Suppressor macrophage treated with lipopolysaccharide for 1 hour (primary cell): ENCODE data around the gene MS4A5.
"Not testable (repeated sequence)": the region's sequence is repeated elsewhere in the genome, so short reads cannot be mapped to it uniquely, and the experiment has no call there.

Source experiments
- DNase-seq, 3 donors: peaks; one replicate each; pipeline ENCODE4 v3.0.0-alpha.2; 2020 to 2022

The MS4A5 gene, protein sequence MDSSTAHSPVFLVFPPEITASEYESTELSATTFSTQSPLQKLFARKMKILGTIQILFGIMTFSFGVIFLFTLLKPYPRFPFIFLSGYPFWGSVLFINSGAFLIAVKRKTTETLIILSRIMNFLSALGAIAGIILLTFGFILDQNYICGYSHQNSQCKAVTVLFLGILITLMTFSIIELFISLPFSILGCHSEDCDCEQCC

DNA sequence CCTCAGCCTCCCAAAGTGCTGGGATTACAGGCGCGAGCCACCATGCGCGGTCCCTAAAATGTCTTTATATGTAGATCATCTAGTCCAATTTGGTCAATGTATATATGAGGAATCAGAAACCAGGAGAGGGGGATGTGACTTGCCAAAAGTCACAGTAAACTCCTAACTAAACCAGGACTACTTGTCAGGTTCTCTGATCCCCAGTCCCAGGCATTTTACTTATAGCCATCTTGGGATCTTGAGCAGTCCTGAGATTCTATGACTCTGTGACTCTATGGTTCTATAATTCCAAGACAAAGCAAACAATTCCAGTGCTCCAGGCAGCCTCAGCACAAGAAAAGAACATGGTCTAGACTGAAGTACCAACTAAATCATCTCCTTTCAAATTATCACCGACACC lies at the start of gene MS4A5:
Gene MS4A5, plus strand, starts transcription at position 301 of the 400 bp plus-strand sequence. CDS start 103 bp downstream, outside the sequence.
- DNase-seq, result no peak

GRCh38 chr11:60389279-60389910 lies 40.0 kb upstream of the MS4A5 start:
- DNase-seq, result peak; percentile 54 to 66 (median 58)

DNA sequence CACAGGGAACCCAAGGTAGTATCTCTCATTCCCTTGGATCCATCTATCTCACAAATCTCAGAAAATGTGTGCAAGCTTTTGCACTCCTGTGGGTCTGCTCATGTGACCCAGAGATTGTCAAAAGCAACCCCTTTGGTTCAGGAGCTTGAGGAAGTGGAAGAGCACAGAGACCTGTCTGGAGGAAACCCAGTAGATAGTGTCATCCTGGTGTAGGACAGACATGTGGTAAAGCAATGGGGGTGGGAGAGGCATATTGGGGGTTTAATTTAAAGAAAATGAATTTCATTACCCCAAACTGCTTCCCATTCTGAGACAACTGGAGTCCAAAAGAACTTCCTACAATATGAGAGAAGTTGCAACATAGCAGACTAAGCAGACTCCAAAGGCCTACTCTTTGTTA lies 39.0 kb upstream of the MS4A5 start:
- DNase-seq, result peak in 1 of 3 donors; percentile 30

GRCh38 chr11:60392361-60392760 lies 37.0 kb upstream of the MS4A5 start:
- DNase-seq, result peak in 1 of 3 donors; percentile 47

DNA sequence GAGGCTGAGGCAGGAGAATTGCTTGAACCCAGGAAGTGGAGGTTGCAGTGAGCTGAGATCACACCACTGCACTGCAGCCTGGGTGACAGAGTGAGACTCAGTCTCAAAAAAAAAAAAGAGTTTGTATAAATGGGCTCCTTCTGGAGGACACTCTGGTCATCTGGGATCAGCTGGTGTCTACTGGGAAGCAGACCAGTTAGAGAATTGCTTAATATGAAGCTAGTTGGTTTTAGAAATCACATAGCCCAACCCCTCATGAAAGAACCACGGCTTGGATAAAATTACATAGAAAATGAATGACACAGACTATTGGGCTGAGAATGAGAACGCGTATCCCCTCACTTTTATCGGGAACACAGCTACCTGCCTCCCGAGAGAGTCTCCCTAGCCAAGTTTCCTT lies 36.4 kb upstream of the MS4A5 start:
- DNase-seq, result no peak

DNA sequence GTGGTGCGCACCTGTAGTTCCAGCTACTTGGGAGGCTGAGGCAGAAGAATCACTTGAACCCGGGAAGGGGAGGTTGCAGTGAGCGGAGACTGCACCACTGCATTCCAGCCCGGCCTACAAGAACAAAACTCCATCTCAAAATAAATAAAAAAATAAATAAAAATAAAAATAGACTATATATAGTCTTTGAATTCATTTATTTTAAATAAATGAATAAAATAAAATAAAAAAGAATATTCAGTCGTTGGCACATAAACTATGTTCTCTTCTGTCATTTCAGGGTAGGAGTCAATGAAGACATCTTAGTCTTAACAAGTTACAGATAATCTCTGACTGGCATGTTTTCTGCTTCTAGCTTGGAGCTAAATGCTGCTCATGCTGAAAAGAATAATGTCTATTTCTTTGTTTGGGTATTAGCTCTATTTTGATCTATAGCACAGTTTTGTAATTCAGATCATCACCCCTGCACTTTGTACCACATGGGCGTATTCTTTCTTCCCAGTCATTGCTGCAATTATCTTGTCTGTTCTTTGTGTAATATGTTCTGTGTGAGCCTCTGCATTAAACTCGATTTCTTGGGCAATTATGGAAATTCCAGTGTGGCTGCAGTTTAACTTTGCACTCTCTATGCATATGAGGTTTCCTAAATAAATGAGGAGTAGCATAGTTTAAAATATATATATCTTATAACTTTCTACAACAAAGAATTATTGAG lies 34.5 kb upstream of the MS4A5 start:
- peak; percentile 83 to 92 (median 90) for DNase-seq

DNA sequence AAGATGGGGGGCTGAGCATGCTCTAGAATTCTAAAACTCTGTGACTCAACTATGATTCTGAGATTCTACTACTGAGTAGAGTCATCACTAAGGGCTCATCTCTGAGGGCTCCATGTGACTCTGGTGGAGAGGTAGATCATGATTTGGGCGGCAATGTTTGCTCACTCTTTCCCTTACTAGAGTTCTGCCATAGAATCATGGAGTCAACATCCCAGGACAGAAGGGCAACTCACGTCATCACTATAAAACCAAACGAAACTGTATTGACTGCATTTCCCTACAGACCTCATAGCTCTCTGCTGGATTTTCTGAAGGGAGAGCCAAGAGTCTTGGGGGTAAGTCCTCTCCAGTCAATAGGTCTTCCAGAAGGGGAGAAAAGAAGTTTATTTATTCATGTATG lies 33.0 kb upstream of the MS4A5 start, which contains the start of gene MS4A14:
Gene MS4A14, plus strand, starts transcription at position 78 of the 400 bp plus-strand sequence. Its CDS starts 120 bp downstream, at position 198.
- peak; percentile 66 to 88 (median 74) for DNase-seq

- DNase-seq, result peak; percentile 67 to 77 (median 69)
Observed at GRCh38 chr11:60396799-60397198, 32.6 kb upstream of the MS4A5 start.

DNA sequence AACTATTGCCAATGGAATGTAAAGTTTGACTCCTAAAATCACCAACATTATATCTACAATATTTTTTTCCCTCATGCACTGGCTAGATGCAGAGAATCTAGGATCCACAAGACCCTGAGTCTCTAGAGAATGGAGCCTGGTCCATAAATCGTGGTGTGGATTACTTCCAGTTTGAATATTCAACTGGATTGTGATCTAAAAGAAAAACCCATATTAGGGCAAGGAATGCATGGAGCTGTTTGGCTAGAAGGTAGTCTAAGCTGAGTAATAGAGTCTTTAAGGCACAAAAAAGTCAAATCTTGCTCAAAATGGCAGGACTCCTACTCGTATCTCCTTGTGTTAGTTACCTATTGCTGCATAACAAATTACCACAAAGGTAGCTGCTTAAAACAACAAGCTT lies 9.4 kb upstream of the MS4A5 start:
- no peak for DNase-seq

DNA sequence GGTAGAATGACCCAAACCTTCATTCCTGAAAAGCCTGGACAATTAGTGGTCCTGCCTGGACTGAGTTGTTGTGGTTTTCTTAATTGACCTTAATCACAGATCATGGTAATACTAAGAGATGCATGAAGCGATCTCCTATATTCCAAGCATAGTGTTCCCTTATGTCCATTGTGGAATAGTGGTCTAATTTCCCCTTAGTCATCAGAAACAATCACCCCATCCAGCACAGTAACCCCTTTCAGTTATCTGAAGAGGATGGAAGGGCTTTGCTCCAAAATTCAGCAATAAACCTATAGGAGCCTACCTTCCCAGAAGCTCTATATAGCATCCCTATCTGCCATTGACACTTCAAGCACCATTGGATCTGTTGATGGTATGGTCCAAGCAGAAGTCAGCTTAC lies 6.8 kb upstream of the MS4A5 start:
- DNase-seq, result no peak

- DNase-seq, result peak in 1 of 3 donors; percentile 4
Observed at GRCh38 chr11:60428517-60428916, 855 bp upstream of the MS4A5 start.

- DNase-seq, result no peak
Observed at GRCh38 chr11:60431251-60431650, 1.9 kb downstream of the MS4A5 start.

DNA sequence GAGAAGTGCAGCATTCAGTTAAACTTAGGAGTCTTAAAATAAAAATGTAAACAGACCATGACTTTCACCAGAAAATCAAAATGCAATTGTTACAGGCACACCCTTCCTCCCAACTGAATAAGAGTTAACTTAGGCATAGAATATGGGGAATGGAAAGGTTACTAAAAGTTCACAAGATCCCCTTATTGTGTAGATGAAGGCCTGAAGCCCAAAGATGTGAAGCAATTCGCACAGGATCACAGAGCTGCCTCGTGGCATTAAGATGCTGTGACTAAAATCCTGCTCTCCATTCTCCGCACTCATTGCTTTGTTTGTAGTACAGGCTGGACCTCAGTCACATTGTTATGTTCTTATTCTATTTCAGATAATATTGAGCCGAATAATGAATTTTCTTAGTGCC lies 4.0 kb downstream of the MS4A5 start:
- peak in 1 of 3 donors; percentile 5 for DNase-seq

GRCh38 chr11:60447070-60447469 lies 17.7 kb downstream of the MS4A5 start:
- DNase-seq, result no peak

DNA sequence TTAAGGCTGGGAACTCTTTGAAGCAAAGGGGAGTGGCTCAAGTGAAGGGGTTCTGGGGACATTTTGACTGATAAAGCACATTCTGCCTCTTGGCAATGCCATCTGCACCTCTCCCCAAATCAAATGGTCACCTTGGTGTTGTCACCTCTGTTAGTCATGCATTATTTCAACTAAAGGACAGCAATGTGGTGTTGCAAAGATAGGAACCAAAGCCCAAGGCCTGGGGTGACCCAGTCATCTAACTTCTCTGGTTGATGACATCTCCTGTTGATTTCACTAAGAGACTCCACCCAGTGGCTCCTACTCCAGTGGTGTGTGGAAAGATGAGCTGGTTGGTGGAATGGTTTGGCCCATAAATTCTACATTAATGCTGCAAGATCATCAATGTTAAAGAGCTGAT lies 18.5 kb downstream of the MS4A5 start:
- peak; percentile 14 to 40 (median 26) for DNase-seq

- DNase-seq, result not testable (repeated sequence)
Observed at GRCh38 chr11:60451185-60451584, 21.8 kb downstream of the MS4A5 start.

GRCh38 chr11:60454212-60454611 lies 24.8 kb downstream of the MS4A5 start:
- no peak for DNase-seq

DNA sequence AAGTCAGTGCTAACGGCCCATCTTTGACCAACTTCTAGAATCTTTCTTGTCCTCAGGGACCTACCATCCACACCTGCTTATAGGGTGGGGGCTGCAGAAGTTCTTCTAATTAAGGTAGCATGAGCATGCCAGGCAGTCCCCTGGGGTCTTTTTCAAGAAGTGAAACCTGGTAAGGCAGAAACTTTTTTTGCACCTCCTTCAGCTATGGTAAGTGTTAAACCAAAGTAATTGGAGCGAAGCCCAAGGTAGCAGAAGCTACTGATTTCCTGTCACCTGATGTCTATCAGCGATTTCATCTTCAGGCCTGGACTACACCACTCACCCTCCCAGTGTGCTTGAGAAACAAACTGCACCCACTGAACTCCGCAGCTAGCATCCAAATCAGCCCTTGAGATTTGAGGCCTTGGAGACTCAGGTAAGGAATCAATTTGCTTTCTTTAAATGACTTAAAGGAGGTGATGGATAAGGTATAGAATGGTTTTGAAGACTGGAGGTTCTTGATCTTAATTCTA lies 26.2 kb downstream of the MS4A5 start, which contains the start of gene MS4A1:
Gene MS4A1, plus strand, starts transcription at position 317 of the 512 bp plus-strand sequence. CDS start 6,528 bp downstream, outside the sequence.
- DNase-seq, result no peak

DNA sequence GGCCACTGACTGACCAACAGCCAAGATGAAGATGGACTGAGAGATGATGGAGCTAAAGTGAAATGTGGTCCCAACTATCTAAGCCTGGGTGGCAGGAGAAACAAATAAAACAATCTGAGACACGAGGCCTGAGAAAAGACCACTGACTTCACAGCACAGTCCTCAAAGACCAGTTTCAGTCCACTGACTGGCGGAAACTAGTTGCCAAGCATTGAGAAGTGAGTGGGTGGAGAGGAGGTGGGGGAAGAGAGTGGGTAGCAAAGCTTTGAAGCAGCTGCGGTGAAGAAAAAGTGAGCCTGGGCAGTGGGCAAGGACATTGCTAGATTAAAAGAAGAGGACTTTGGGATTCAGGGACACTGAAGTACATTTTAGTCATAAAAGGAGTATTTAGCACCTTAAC lies 28.2 kb downstream of the MS4A5 start:
- DNase-seq, result no peak

DNA sequence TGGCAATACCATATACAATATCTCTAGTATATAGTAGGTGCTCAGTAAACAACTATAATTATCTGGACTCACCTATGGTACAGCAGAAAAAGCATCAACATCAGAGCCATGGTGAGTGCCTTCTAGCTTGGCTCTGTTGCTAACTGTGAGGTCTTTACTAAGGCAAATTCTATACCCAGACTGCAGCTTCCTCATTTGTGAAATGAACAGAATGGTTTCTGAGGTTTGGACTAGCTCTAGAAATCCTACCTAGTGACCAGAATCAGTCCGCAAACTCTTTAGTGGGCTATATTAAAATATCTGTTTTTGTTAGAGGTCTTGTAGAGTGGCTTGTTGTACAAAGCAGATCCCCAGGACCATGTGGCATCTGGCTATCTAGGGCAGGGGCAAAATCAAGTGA lies 30.0 kb downstream of the MS4A5 start:
- DNase-seq, result no peak

GRCh38 chr11:60468829-60469228 lies 39.5 kb downstream of the MS4A5 start:
- DNase-seq, result no peak

GRCh38 chr11:60469723-60470122 lies 40.4 kb downstream of the MS4A5 start:
- DNase-seq, result no peak

GRCh38 chr11:60477035-60477445 lies 47.7 kb downstream of the MS4A5 start:
- peak; percentile 39 to 66 (median 65) for DNase-seq
